ENCODE measurements around the gene ADGRL3.

ADGRL3 gene

DNA sequence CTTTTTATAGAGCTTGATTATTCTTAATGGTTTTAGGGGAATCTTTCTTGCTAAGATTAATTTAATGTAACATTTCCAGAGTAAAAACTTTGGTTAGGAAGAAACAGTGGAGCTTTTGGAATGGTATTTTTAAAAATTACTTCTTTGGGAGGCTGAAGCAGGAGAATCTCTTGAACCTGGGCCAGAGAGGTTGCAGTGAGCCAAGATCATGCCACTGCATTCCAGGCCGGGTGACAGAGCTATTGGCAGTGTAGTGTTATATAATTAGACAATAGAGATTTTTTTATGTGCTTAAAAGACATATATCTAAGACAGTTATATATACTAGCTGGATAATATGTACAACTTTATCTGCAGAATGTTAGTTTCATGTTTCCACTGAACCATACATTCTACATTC is 585.6 kb downstream of the ADGRL3 start:
- Histone ChIP-seq H3K9me3 (ENCODE audit: control insufficient read depth, low read length) (no peaks in the 10 kb centered on the region), H3K27ac (ENCODE audit: insufficient read depth, low read depth, low read length, poor library complexity, severe bottlenecking) (no peak overlapping the region), H3K4me1 (ENCODE audit: control insufficient read depth, insufficient read depth, low read length) (no peaks in the 10 kb centered on the region), H3K4me3 (ENCODE audit: insufficient read depth, low read depth, low read length) (no peak overlapping the region), H3K27me3 (ENCODE audit: control insufficient read depth, insufficient read depth, low read length, poor library complexity, severe bottlenecking) (no peaks in the 10 kb centered on the region), H3K36me3 (ENCODE audit: control insufficient read depth, insufficient read depth, low read length) (no peaks in the 10 kb centered on the region)
- 100% methylated on average over 1 of the region's 1 CpG for WGBS, 2 experiments

GRCh38 chr4:61786211-61786610 is 586.1 kb downstream of the ADGRL3 start:
- Histone ChIP-seq H3K36me3 (ENCODE audit: control insufficient read depth, insufficient read depth, low read length) (no peaks in the 10 kb centered on the region), H3K4me3 (ENCODE audit: insufficient read depth, low read depth, low read length) (no peak overlapping the region), H3K27me3 (ENCODE audit: control insufficient read depth, insufficient read depth, low read length, poor library complexity, severe bottlenecking) (no peaks in the 10 kb centered on the region), H3K27ac (ENCODE audit: insufficient read depth, low read depth, low read length, poor library complexity, severe bottlenecking) (no peak overlapping the region), H3K9me3 (ENCODE audit: control insufficient read depth, low read length) (no peaks in the 10 kb centered on the region), H3K4me1 (ENCODE audit: control insufficient read depth, insufficient read depth, low read length) (no peaks in the 10 kb centered on the region)
- WGBS, 2 experiments: 84 to 86% methylated on average over 2 of the region's 2 CpGs

- no peaks in the 10 kb centered on the region for H3K36me3 ChIP-seq (ENCODE audit: control insufficient read depth, insufficient read depth, low read length)
- H3K4me3 ChIP-seq (ENCODE audit: insufficient read depth, low read depth, low read length): no peak overlapping the region
- peaks cover 4% of the 10 kb centered on the region for H3K4me1 ChIP-seq (ENCODE audit: control insufficient read depth, insufficient read depth, low read length)
- no peak overlapping the region for H3K27ac ChIP-seq (ENCODE audit: insufficient read depth, low read depth, low read length, poor library complexity, severe bottlenecking)
- no peaks in the 10 kb centered on the region for H3K27me3 ChIP-seq (ENCODE audit: control insufficient read depth, insufficient read depth, low read length, poor library complexity, severe bottlenecking)
- no peaks in the 10 kb centered on the region for H3K9me3 ChIP-seq (ENCODE audit: control insufficient read depth, low read length)
- 76 to 80% methylated on average over 6 of the region's 6 CpGs for WGBS, 2 experiments
Observed at GRCh38 chr4:61795998-61796397, 595.9 kb downstream of the ADGRL3 start.

GRCh38 chr4:61799794-61800193 is 599.7 kb downstream of the ADGRL3 start:
- Histone ChIP-seq H3K4me3 (ENCODE audit: insufficient read depth, low read depth, low read length) (no peak overlapping the region), H3K9me3 (ENCODE audit: control insufficient read depth, low read length) (no peaks in the 10 kb centered on the region), H3K36me3 (ENCODE audit: control insufficient read depth, insufficient read depth, low read length) (no peaks in the 10 kb centered on the region), H3K4me1 (ENCODE audit: control insufficient read depth, insufficient read depth, low read length) (peaks cover 4% of the 10 kb centered on the region), H3K27me3 (ENCODE audit: control insufficient read depth, insufficient read depth, low read length, poor library complexity, severe bottlenecking) (no peaks in the 10 kb centered on the region), H3K27ac (ENCODE audit: insufficient read depth, low read depth, low read length, poor library complexity, severe bottlenecking) (no peak overlapping the region)
- 77 to 90% methylated on average over 2 of the region's 2 CpGs for WGBS, 2 experiments

GRCh38 chr4:61805227-61805626 is 605.1 kb downstream of the ADGRL3 start:
- H3K4me1 ChIP-seq (ENCODE audit: control insufficient read depth, insufficient read depth, low read length): no peaks in the 10 kb centered on the region
- H3K4me3 ChIP-seq (ENCODE audit: insufficient read depth, low read depth, low read length): no peak overlapping the region
- no peaks in the 10 kb centered on the region for H3K36me3 ChIP-seq (ENCODE audit: control insufficient read depth, insufficient read depth, low read length)
- no peak overlapping the region for H3K27ac ChIP-seq (ENCODE audit: insufficient read depth, low read depth, low read length, poor library complexity, severe bottlenecking)
- H3K9me3 ChIP-seq (ENCODE audit: control insufficient read depth, low read length): no peaks in the 10 kb centered on the region
- 81 to 98% methylated on average over 2 of the region's 2 CpGs for WGBS, 2 experiments
- H3K27me3 ChIP-seq (ENCODE audit: control insufficient read depth, insufficient read depth, low read length, poor library complexity, severe bottlenecking): no peaks in the 10 kb centered on the region

DNA sequence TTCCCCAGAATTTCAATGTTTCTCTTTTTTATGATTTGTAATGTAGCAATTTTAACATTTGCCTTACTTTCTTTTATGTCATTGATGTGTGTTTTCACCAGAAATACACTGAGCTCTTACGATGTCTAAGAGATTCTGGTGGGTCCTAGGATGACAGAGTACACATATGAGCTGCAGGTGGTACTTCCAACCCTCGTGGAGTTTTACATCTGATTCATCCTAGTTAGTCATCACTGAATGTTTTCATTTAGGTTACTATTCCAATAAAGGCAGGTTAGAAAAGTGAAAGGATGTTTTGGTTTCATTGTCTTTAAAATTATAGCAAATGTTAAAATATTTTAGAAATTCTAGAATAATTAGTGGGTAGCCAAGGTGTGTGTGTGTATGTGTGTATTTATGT is 605.9 kb downstream of the ADGRL3 start:
- no peak overlapping the region for H3K4me3 ChIP-seq (ENCODE audit: insufficient read depth, low read depth, low read length)
- 78 to 86% methylated on average over 1 to 2 of the region's 2 CpGs for WGBS, 2 experiments
- H3K36me3 ChIP-seq (ENCODE audit: control insufficient read depth, insufficient read depth, low read length): no peaks in the 10 kb centered on the region
- no peaks in the 10 kb centered on the region for H3K27me3 ChIP-seq (ENCODE audit: control insufficient read depth, insufficient read depth, low read length, poor library complexity, severe bottlenecking)
- H3K9me3 ChIP-seq (ENCODE audit: control insufficient read depth, low read length): no peaks in the 10 kb centered on the region
- no peak overlapping the region for H3K27ac ChIP-seq (ENCODE audit: insufficient read depth, low read depth, low read length, poor library complexity, severe bottlenecking)
- H3K4me1 ChIP-seq (ENCODE audit: control insufficient read depth, insufficient read depth, low read length): no peaks in the 10 kb centered on the region

- no peaks in the 10 kb centered on the region for H3K9me3 ChIP-seq (ENCODE audit: control insufficient read depth, low read length)
- no peaks in the 10 kb centered on the region for H3K4me1 ChIP-seq (ENCODE audit: control insufficient read depth, insufficient read depth, low read length)
- H3K27ac ChIP-seq (ENCODE audit: insufficient read depth, low read depth, low read length, poor library complexity, severe bottlenecking): no peak overlapping the region
- no peaks in the 10 kb centered on the region for H3K27me3 ChIP-seq (ENCODE audit: control insufficient read depth, insufficient read depth, low read length, poor library complexity, severe bottlenecking)
- H3K4me3 ChIP-seq (ENCODE audit: insufficient read depth, low read depth, low read length): no peak overlapping the region
- WGBS, 2 experiments: 50% methylated on average over 1 of the region's 2 CpGs; no CpG with 5 or more reads in 1 of the 2 experiments
- no peaks in the 10 kb centered on the region for H3K36me3 ChIP-seq (ENCODE audit: control insufficient read depth, insufficient read depth, low read length)
Observed at GRCh38 chr4:61812171-61812570, 612.0 kb downstream of the ADGRL3 start.

GRCh38 chr4:61817071-61817470 is 616.9 kb downstream of the ADGRL3 start:
- Histone ChIP-seq H3K4me3 (ENCODE audit: insufficient read depth, low read depth, low read length) (no peak overlapping the region), H3K27ac (ENCODE audit: insufficient read depth, low read depth, low read length, poor library complexity, severe bottlenecking) (no peak overlapping the region), H3K27me3 (ENCODE audit: control insufficient read depth, insufficient read depth, low read length, poor library complexity, severe bottlenecking) (no peaks in the 10 kb centered on the region), H3K9me3 (ENCODE audit: control insufficient read depth, low read length) (no peaks in the 10 kb centered on the region), H3K36me3 (ENCODE audit: control insufficient read depth, insufficient read depth, low read length) (peaks cover 3% of the 10 kb centered on the region), H3K4me1 (ENCODE audit: control insufficient read depth, insufficient read depth, low read length) (no peaks in the 10 kb centered on the region)
- 97 to 98% methylated on average over 4 of the region's 4 CpGs for WGBS, 2 experiments

GRCh38 chr4:61820136-61820535 is 620.0 kb downstream of the ADGRL3 start:
- 87 to 95% methylated on average over 3 of the region's 3 CpGs for WGBS, 2 experiments
- Histone ChIP-seq H3K36me3 (ENCODE audit: control insufficient read depth, insufficient read depth, low read length) (peaks cover 3% of the 10 kb centered on the region), H3K27me3 (ENCODE audit: control insufficient read depth, insufficient read depth, low read length, poor library complexity, severe bottlenecking) (no peaks in the 10 kb centered on the region), H3K9me3 (ENCODE audit: control insufficient read depth, low read length) (no peaks in the 10 kb centered on the region), H3K27ac (ENCODE audit: insufficient read depth, low read depth, low read length, poor library complexity, severe bottlenecking) (no peak overlapping the region), H3K4me1 (ENCODE audit: control insufficient read depth, insufficient read depth, low read length) (no peaks in the 10 kb centered on the region), H3K4me3 (ENCODE audit: insufficient read depth, low read depth, low read length) (no peak overlapping the region)

- H3K4me1 ChIP-seq (ENCODE audit: control insufficient read depth, insufficient read depth, low read length): peaks cover 5% of the 10 kb centered on the region
- H3K4me3 ChIP-seq (ENCODE audit: insufficient read depth, low read depth, low read length): no peak overlapping the region
- H3K9me3 ChIP-seq (ENCODE audit: control insufficient read depth, low read length): no peaks in the 10 kb centered on the region
- no peaks in the 10 kb centered on the region for H3K27me3 ChIP-seq (ENCODE audit: control insufficient read depth, insufficient read depth, low read length, poor library complexity, severe bottlenecking)
- H3K27ac ChIP-seq (ENCODE audit: insufficient read depth, low read depth, low read length, poor library complexity, severe bottlenecking): no peak overlapping the region
- WGBS, 2 experiments: 100% methylated on average over 1 of the region's 2 CpGs
- no peaks in the 10 kb centered on the region for H3K36me3 ChIP-seq (ENCODE audit: control insufficient read depth, insufficient read depth, low read length)
Observed at GRCh38 chr4:61824454-61824853, 624.3 kb downstream of the ADGRL3 start.

GRCh38 chr4:61827907-61828391 is 627.8 kb downstream of the ADGRL3 start:
- Histone ChIP-seq H3K27ac (ENCODE audit: insufficient read depth, low read depth, low read length, poor library complexity, severe bottlenecking) (no peak overlapping the region), H3K9me3 (ENCODE audit: control insufficient read depth, low read length) (no peaks in the 10 kb centered on the region), H3K4me3 (ENCODE audit: insufficient read depth, low read depth, low read length) (no peak overlapping the region), H3K27me3 (ENCODE audit: control insufficient read depth, insufficient read depth, low read length, poor library complexity, severe bottlenecking) (no peaks in the 10 kb centered on the region), H3K36me3 (ENCODE audit: control insufficient read depth, insufficient read depth, low read length) (no peaks in the 10 kb centered on the region), H3K4me1 (ENCODE audit: control insufficient read depth, insufficient read depth, low read length) (peaks cover 5% of the 10 kb centered on the region)
- 47 to 56% methylated on average over 1 of the region's 1 CpG for WGBS, 2 experiments
